SK-N-MC (cell line): ENCODE measurements around the gene RBMS1.

Source experiments
- DNase-seq: peaks from one replicate; pipeline ENCODE4 v3.0.0-alpha.2; 2011; ENCODE audit warnings: low read depth, low spot score
- H3K27ac ChIP-seq: fragments of 200-600 bp; sonication (generic); 2 replicates; pipeline ENCODE4 v1.5.1; 2016; ENCODE audit warnings: mixed run types
- H3K36me3 ChIP-seq: fragments of 200-600 bp; sonication (generic); 2 replicates; pipeline ENCODE4 v1.6.1; 2017; ENCODE audit warnings: antibody characterized with exemption, low read length, mixed read lengths; ENCODE audit not compliant: insufficient read depth
- H3K4me3 ChIP-seq: fragments of 200-600 bp; sonication (generic); 2 replicates; pipeline ENCODE4 v1.5.1; 2016
- H3K9ac ChIP-seq: fragments of 200-600 bp; sonication (generic); 2 replicates; pipeline ENCODE4 v1.8.0; 2017; ENCODE audit warnings: mixed run types, mixed read lengths; ENCODE audit not compliant: insufficient read length
- H3K9me3 ChIP-seq: fragments of 200-600 bp; sonication (generic); 2 replicates; pipeline ENCODE4 v1.6.1; 2017; ENCODE audit warnings: low read depth, mild to moderate bottlenecking, antibody characterized with exemption, low read length, moderate library complexity, mixed read lengths
- EZH2 ChIP-seq: fragments of 200-600 bp; sonication (generic); IDR thresholded peaks from one replicate; pipeline ENCODE4 v1.6.1; 2017; ENCODE audit warnings: antibody characterized with exemption
- FOXP2 ChIP-seq: optimal IDR thresholded peaks from 2 replicates; pipeline ENCODE3; 2011; ENCODE audit warnings: mild to moderate bottlenecking, moderate library complexity; ENCODE audit not compliant: insufficient read depth; ENCODE audit errors: extremely low read length, control extremely low read depth
- POLR2AphosphoS5 ChIP-seq: IDR thresholded peaks from 2 replicates; pipeline ENCODE4 v1.6.1; 2012; ENCODE audit warnings: mild to moderate bottlenecking, low read depth, low read length, borderline replicate concordance

The RBMS1 gene

GRCh38 chr2:160282063-160282580 lies 211.5 kb downstream of the RBMS1 start:
- DNase-seq: no peak
- no peak overlapping the region for H3K27ac ChIP-seq

DNA sequence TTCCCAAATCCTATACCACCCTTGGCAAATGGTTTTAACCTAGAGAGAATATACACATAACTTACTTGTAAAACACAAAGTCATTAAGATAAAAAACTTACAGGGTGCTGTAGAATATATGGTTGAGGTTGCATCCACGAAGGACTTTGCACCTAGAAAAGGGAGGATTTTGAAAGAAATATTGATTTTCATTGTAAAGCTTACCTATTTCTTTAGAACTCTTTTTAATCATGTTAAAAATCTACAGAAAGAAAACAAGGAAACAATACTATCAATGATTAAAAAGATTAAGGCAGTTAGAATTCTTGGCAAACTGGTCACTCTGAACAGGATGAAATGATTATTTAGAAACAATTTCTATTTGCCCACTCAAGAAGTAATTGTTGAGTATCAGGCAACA lies 212.4 kb downstream of the RBMS1 start:
- TF ChIP-seq POLR2AphosphoS5 (no peak), FOXP2 (no peak), EZH2 (no peak)
- peaks cover 57% of the 10 kb centered on the region for H3K36me3 ChIP-seq
- no peaks in the 10 kb centered on the region for H3K9me3 ChIP-seq
- H3K27ac ChIP-seq: no peak overlapping the region
- no peak overlapping the region for H3K4me3 ChIP-seq
- DNase-seq: no peak
- no peak overlapping the region for H3K9ac ChIP-seq

More at GRCh38 chr2:160282063-160282580, 211.5 kb downstream of the RBMS1 start:
- Histone ChIP-seq H3K36me3 (peaks cover 54% of the 10 kb centered on the region), H3K4me3 (no peak overlapping the region), H3K9ac (no peak overlapping the region), H3K9me3 (no peaks in the 10 kb centered on the region)
- no peak for TF ChIP-seq POLR2AphosphoS5
- no peak for TF ChIP-seq EZH2
- TF ChIP-seq FOXP2: no peak

DNA sequence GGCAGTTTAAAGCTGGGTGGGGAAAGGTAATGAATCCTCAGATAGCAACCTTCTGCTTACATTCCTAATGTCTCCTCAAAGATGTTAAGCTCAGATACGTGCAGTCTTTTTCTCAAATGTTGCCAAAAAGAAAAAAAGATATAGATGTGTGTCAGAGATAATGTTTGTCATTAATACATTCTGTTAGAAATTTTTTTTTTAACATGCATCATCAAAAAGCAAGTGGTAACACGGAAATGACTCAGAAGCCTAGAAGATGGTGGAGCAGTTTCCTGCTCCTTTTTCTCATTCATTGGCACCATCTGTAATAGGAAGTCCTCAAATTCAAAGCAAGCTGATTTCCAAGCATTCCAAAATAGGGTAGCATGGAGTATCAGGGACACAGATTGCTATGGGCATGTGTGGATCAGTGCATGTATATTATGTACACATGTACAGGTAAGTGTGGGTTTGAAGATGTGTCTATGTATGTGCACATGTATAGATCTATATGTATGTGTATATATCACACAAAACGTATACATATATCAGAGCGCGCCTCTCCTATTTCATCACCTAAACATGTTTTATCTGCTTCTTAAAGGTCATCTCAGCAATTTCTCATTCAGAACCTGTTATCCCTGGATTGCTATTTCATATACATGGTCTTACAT lies 213.7 kb downstream of the RBMS1 start:
- Histone ChIP-seq H3K9ac (no peak overlapping the region), H3K4me3 (no peak overlapping the region), H3K27ac (no peak overlapping the region), H3K36me3 (peaks cover 64% of the 10 kb centered on the region), H3K9me3 (no peaks in the 10 kb centered on the region)
- TF ChIP-seq POLR2AphosphoS5 (no peak), EZH2 (no peak), FOXP2 (no peak)
- no peak for DNase-seq

- H3K9me3 ChIP-seq: no peaks in the 10 kb centered on the region
- TF ChIP-seq POLR2AphosphoS5 (no peak), EZH2 (no peak), FOXP2 (no peak)
- H3K9ac ChIP-seq: no peak overlapping the region
- no peak overlapping the region for H3K4me3 ChIP-seq
- peaks cover 57% of the 10 kb centered on the region for H3K36me3 ChIP-seq
- DNase-seq: no peak
- no peak overlapping the region for H3K27ac ChIP-seq
Measured at GRCh38 chr2:160278879-160279177, 214.8 kb downstream of the RBMS1 start.

DNA sequence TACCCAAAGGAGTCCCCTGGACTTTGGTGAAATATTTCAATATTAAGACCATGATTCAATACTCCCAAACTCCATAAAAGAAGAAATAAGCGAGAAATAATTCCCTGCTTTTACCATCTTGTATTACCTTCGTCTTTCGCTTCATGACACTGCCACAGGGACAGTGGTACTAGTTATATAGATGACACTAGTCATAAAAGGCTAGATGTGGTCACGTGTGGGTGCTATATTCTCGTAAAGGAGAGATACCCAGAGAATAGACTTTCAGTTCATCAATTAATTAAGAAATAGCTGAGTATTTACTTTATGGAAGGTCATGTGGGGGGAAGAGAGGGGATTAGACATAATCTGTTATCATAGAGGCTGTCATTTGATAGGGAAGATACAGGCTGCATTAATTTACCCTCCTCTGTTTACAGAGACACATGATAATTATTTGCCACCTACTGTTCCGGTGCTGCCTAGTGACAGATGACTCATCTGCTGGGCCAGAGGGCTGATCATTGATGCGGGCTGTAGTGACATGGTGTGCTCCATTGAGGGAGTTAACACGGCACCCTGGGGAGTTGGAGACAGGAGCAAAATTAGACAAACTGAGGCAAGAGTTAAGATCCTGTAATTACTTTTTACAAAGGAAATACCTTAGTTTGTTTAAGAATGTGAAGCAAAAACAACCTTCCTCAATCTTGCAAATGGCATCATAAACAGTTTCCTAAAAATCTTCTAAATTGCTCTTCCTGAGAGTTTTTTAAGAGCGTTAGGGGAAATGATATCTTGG lies 215.3 kb downstream of the RBMS1 start:
- DNase-seq: no peak
- no peak overlapping the region for H3K4me3 ChIP-seq
- no peak overlapping the region for H3K9ac ChIP-seq
- TF ChIP-seq FOXP2: no peak
- TF ChIP-seq EZH2: no peak
- no peak for TF ChIP-seq POLR2AphosphoS5
- H3K36me3 ChIP-seq: peaks cover 55% of the 10 kb centered on the region
- H3K9me3 ChIP-seq: no peaks in the 10 kb centered on the region
- H3K27ac ChIP-seq: no peak overlapping the region

GRCh38 chr2:160277151-160277550 lies 216.5 kb downstream of the RBMS1 start:
- no peaks in the 10 kb centered on the region for H3K9me3 ChIP-seq
- TF ChIP-seq POLR2AphosphoS5 (no peak), EZH2 (no peak), FOXP2 (no peak)
- no peak overlapping the region for H3K27ac ChIP-seq
- H3K36me3 ChIP-seq: peaks cover 53% of the 10 kb centered on the region
- no peak overlapping the region for H3K4me3 ChIP-seq
- H3K9ac ChIP-seq: no peak overlapping the region
- DNase-seq: no peak

- Histone ChIP-seq H3K9ac (no peak overlapping the region), H3K4me3 (no peak overlapping the region), H3K27ac (no peak overlapping the region), H3K9me3 (no peaks in the 10 kb centered on the region), H3K36me3 (peaks cover 56% of the 10 kb centered on the region)
- DNase-seq: no peak
- no peak for TF ChIP-seq FOXP2
- no peak for TF ChIP-seq EZH2
- no peak for TF ChIP-seq POLR2AphosphoS5
Measured at GRCh38 chr2:160275656-160276055, 218.0 kb downstream of the RBMS1 start.

DNA sequence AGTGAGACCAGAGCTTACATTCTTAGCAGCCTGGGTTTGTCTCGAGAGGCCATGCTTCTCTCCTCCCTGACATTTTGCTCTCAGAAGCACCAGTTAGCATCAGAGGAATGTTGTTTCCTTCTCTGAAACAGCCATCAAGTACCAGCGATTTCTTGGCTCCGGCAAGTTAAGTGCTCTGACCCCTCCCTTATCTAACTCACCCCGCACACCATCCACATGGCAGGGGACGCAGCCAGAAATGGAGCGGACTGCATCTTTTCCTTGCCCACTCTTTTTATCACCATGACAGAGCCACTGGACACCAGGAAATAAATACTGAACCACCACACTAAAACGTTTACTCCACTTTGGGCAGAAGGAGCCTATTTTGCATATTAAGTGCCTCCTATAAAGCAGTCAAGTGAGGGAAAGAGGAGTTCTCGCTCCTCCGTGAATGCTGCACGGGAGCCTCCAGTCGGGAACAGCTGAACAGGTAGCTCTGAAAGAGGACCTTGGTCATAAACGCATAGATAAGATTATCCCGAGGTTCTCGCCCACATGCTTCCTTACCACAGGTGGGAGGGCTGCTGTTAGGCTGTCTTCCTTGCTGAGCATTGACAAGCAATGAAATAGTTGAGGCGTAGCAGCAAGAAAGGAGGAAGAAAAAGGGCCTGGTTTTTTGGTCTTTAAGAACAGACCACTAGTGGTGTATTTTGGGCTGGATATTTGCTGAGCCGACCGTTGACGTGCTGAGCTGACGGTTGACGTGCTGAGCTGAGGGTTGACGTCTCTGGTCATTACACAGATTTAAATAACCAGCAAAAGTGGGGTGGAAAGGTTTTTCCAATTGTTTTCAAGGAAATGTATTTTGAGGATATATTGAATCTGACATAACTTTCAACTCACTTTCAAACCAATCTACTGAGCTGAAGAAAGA lies 222.2 kb downstream of the RBMS1 start:
- H3K27ac ChIP-seq: no peak overlapping the region
- no peak overlapping the region for H3K9ac ChIP-seq
- TF ChIP-seq POLR2AphosphoS5: no peak
- no peak for TF ChIP-seq EZH2
- TF ChIP-seq FOXP2: no peak
- no peaks in the 10 kb centered on the region for H3K9me3 ChIP-seq
- H3K4me3 ChIP-seq: no peak overlapping the region
- H3K36me3 ChIP-seq: peaks cover 29% of the 10 kb centered on the region
- DNase-seq: no peak
